ENCODE data around the gene MIPEP.

MIPEP gene

GRCh38 chr13:23824371-23824770, 64.8 kb downstream of the MIPEP start:
- Histone ChIP-seq H3K36me3 (replicated peaks; ENCODE audit: low read depth, low read length) (peaks cover 29% of the 10 kb centered on the region), H3K9ac (ENCODE audit: low read length) (no peak overlapping the region), H3K4me2 (ENCODE audit: low read length) (no peak overlapping the region), H3K27ac (ENCODE audit: low read length) (no peak overlapping the region), H3K9me3 (ENCODE audit: insufficient read depth, low read length) (no peaks in the 10 kb centered on the region), H4K20me1 (ENCODE audit: insufficient read depth, low read length) (no peaks in the 10 kb centered on the region), H2AFZ (ENCODE audit: low read depth, low read length) (no peak overlapping the region), H3K4me3 (ENCODE audit: low read length) (no peak overlapping the region), H3K79me2 (ENCODE audit: low read length) (no peaks in the 10 kb centered on the region), H3K4me1 (ENCODE audit: low read length) (no peaks in the 10 kb centered on the region), H3K27me3 (ENCODE audit: low read depth, low read length) (no peaks in the 10 kb centered on the region)
- TF ChIP-seq, protein P1, sequence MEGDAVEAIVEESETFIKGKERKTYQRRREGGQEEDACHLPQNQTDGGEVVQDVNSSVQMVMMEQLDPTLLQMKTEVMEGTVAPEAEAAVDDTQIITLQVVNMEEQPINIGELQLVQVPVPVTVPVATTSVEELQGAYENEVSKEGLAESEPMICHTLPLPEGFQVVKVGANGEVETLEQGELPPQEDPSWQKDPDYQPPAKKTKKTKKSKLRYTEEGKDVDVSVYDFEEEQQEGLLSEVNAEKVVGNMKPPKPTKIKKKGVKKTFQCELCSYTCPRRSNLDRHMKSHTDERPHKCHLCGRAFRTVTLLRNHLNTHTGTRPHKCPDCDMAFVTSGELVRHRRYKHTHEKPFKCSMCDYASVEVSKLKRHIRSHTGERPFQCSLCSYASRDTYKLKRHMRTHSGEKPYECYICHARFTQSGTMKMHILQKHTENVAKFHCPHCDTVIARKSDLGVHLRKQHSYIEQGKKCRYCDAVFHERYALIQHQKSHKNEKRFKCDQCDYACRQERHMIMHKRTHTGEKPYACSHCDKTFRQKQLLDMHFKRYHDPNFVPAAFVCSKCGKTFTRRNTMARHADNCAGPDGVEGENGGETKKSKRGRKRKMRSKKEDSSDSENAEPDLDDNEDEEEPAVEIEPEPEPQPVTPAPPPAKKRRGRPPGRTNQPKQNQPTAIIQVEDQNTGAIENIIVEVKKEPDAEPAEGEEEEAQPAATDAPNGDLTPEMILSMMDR (IDR thresholded peaks at IDR 0.05; ENCODE audit: low read depth, low read length), result no peak
- no peak for TF ChIP-seq EZH2phosphoT487 (IDR thresholded peaks at IDR 0.05; ENCODE audit: low read depth)

DNA sequence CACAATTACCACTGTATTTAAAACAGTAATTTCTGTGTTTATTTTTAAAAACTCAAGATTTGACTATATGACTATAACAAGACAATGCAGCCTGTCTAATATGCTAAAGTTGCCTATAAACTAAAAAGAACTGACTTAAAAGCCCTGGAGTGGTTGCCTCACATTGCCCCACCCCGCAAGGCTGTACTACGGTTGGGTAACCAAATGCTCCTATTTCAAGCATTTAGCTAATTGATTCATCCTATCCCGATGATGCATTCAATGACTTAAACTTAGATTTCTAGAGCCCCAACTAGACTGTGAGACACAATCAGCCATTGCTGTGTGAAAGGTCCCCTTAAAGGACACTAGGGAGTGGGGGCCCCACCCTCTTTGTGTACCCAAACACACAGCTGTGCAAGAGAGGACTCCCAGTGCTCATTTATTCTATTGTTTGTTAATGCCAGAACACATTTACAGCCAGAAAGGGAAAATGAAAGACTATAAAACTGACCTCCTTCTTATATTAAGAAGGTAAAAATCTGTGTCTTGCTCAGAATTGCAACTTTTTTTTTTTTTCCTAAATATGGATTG, 66.9 kb downstream of the MIPEP start:
- Histone ChIP-seq H3K27ac (ENCODE audit: low read length) (no peak overlapping the region), H3K79me2 (ENCODE audit: low read length) (no peaks in the 10 kb centered on the region), H3K36me3 (replicated peaks; ENCODE audit: low read depth, low read length) (peaks cover 29% of the 10 kb centered on the region), H3K27me3 (ENCODE audit: low read depth, low read length) (no peaks in the 10 kb centered on the region), H4K20me1 (ENCODE audit: insufficient read depth, low read length) (no peaks in the 10 kb centered on the region), H3K4me2 (ENCODE audit: low read length) (no peak overlapping the region), H2AFZ (ENCODE audit: low read depth, low read length) (no peak overlapping the region), H3K4me3 (ENCODE audit: low read length) (no peak overlapping the region), H3K9me3 (ENCODE audit: insufficient read depth, low read length) (no peaks in the 10 kb centered on the region), H3K4me1 (ENCODE audit: low read length) (no peaks in the 10 kb centered on the region), H3K9ac (ENCODE audit: low read length) (no peak overlapping the region)
- TF ChIP-seq, protein P1 (IDR thresholded peaks at IDR 0.05; ENCODE audit: low read depth, low read length), result no peak
- no peak for TF ChIP-seq EZH2phosphoT487 (IDR thresholded peaks at IDR 0.05; ENCODE audit: low read depth)

DNA sequence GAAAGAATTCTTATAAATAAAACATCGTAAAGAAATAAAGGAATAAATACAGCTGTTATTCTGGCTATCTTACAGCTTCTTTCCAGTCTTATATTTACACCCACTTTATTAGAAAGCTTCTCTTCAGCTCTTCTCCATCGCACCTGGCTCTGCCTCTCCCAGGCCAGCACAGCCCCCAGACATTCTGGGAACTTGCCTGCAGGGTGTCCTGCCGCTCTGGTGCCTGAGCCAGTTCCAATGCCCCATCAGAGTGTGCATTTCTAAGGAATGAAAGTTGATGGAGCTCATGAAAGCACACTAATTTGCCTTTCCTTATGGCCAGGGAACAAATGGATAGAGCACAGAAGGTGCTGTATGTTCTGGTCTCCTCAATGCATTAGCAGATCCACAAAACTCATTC, 68.7 kb downstream of the MIPEP start:
- Histone ChIP-seq H2AFZ (ENCODE audit: low read depth, low read length) (no peak overlapping the region), H3K4me2 (ENCODE audit: low read length) (no peak overlapping the region), H3K27ac (ENCODE audit: low read length) (no peak overlapping the region), H3K4me1 (ENCODE audit: low read length) (no peaks in the 10 kb centered on the region), H3K79me2 (ENCODE audit: low read length) (no peaks in the 10 kb centered on the region), H3K4me3 (ENCODE audit: low read length) (no peak overlapping the region), H3K36me3 (replicated peaks; ENCODE audit: low read depth, low read length) (peaks cover 26% of the 10 kb centered on the region), H3K27me3 (ENCODE audit: low read depth, low read length) (no peaks in the 10 kb centered on the region), H4K20me1 (ENCODE audit: insufficient read depth, low read length) (no peaks in the 10 kb centered on the region), H3K9ac (ENCODE audit: low read length) (no peak overlapping the region), H3K9me3 (ENCODE audit: insufficient read depth, low read length) (no peaks in the 10 kb centered on the region)
- TF ChIP-seq EZH2phosphoT487 (IDR thresholded peaks at IDR 0.05; ENCODE audit: low read depth), result no peak
- TF ChIP-seq, protein P1 (IDR thresholded peaks at IDR 0.05; ENCODE audit: low read depth, low read length), result no peak

DNA sequence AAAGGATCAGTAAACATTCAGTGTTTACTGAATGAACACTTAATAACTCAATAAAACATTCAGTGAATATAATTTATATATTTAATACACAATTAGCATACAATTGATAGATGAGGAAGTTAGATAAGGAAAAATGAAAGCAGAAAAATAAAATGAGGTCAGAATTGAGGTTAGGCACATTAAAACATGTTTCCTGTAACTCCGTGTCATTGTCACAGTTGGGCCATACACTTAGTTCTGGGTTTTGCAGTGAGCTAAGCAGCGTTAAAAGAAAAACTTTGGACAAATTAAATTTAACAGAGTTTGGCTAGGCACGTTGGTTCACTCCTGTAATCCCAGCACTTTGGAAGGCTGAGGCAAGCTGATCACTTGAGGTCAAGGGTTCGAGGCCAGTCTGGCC, 71.4 kb downstream of the MIPEP start:
- H3K4me3 ChIP-seq (ENCODE audit: low read length), result no peak overlapping the region
- no peaks in the 10 kb centered on the region for H3K27me3 ChIP-seq (ENCODE audit: low read depth, low read length)
- H3K4me2 ChIP-seq (ENCODE audit: low read length), result no peak overlapping the region
- no peaks in the 10 kb centered on the region for H3K4me1 ChIP-seq (ENCODE audit: low read length)
- no peaks in the 10 kb centered on the region for H4K20me1 ChIP-seq (ENCODE audit: insufficient read depth, low read length)
- no peak overlapping the region for H2AFZ ChIP-seq (ENCODE audit: low read depth, low read length)
- no peaks in the 10 kb centered on the region for H3K9me3 ChIP-seq (ENCODE audit: insufficient read depth, low read length)
- no peak overlapping the region for H3K9ac ChIP-seq (ENCODE audit: low read length)
- H3K79me2 ChIP-seq (ENCODE audit: low read length), result no peaks in the 10 kb centered on the region
- TF ChIP-seq EZH2phosphoT487 (IDR thresholded peaks at IDR 0.05; ENCODE audit: low read depth), result no peak
- TF ChIP-seq, protein P1 (IDR thresholded peaks at IDR 0.05; ENCODE audit: low read depth, low read length), result no peak
- no peak overlapping the region for H3K27ac ChIP-seq (ENCODE audit: low read length)
- H3K36me3 ChIP-seq (replicated peaks; ENCODE audit: low read depth, low read length), result no peaks in the 10 kb centered on the region
